HT-29 (cell line): Measurements from ENCODE around the gene WDR81. TPM values are rescaled to one million over a fixed set of nuclear protein-coding genes. Genes with fewer than 3 reads are reported as not detected.
"Not testable (repeated sequence)": the region's sequence is repeated elsewhere in the genome, so short reads cannot be mapped to it uniquely, and the experiment has no call there.

Experiments
- DNase-seq: peaks from one replicate; pipeline ENCODE4 v3.0.0-alpha.2; 2015; ENCODE audit warnings: low spot score
- total RNA-seq: library from RNA; depleted of rRNA; stranded (reverse); fragments of >200 nt; shearing (Covaris generic); gene quantifications from 2 replicates; pipeline ENCODE4 v1.2.3, GENCODE V29; 2014

Gene WDR81
- total RNA-seq, 1 experiment from 2014 or later: 39.2 TPM

DNA sequence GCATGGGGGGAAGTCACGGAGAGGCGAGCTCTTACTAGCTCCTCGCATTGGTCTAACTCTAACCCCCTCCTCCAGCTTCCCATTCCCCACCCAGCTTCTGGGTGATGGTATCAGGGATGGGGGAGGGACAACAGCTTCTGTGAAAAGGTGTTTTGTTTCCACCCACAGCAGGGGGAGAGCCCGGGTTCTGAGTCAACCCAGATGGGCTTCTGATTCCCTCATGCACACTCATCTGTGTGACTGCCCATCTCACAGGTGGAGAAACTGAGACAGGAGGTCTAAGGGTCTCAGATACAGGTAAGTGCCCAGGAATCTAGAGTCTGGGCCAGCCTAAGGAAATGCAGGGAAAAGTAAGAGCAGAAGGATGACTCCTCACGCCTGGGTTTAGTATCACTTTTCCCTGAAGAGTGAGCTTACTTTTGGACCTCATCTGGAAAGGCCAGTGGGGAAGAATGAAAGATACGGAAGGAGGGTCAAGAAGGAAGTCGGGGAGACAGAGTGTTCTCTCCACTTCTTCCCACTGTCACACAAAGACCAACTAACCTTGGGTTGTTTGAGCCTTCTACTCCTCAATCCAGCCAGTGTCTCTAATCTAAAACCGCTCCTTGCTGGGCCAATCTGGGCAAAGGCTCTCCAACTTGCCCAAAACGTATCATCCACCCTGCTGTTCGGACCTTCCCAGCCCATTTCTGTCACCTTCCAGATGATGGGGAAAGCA, 11.2 kb upstream of the WDR81 start:
- DNase-seq: no peak

DNA sequence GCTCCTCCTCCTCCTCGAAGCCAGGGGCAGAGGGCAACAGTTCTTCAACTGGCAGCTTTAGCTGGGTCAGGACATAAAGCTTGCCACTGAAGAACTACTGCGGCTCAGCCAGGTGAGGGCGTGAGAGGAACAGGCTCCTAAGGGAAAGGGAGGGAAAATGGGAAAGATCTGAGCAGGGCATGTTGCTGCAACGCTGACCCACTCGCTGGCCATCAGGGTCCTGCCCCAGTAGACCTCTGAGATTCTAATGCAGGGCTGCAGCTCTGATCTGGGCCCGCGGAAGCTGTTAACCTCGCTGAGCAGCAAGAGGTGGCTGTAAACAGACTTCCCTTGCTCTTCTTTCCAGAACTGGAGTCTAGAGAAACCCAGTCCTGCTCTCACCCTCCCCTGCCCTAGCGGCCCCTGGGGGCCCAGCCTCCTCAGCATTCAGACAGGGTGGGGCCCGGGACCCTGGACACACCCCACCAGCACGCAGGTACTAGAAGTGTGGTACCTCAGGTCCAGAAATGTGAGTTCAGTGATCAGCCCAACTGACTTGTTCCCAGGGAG, 10.6 kb upstream of the WDR81 start:
- peak; percentile 68 for DNase-seq

DNA sequence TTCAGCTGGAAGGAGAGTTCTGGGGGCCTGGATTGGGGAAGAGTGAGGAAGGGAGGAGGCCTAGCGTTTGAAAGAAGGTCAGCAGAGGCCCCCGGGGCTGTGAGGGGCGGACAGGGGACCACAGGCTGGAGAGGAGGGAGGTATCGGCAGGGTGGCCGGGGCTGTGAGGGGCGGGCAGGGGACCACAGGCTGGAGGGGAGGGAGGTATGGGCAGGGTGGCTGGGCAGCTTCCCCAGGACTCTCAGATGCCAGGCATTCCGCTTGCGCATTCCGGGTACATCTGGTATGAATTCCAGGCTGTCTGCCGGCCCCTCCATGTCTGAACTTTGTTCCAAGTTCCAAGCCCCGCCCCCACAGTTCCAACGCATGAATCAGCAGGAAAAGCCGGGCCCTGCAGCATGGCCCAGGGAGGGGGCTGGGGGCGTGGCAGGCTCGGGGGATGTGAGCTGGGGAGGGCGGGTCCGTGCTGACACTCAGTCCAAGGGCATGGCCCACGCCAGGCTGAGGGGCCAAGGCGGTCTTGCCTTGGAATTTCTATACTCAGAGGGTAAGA, 10.0 kb upstream of the WDR81 start:
- DNase-seq: peak; percentile 90

DNA sequence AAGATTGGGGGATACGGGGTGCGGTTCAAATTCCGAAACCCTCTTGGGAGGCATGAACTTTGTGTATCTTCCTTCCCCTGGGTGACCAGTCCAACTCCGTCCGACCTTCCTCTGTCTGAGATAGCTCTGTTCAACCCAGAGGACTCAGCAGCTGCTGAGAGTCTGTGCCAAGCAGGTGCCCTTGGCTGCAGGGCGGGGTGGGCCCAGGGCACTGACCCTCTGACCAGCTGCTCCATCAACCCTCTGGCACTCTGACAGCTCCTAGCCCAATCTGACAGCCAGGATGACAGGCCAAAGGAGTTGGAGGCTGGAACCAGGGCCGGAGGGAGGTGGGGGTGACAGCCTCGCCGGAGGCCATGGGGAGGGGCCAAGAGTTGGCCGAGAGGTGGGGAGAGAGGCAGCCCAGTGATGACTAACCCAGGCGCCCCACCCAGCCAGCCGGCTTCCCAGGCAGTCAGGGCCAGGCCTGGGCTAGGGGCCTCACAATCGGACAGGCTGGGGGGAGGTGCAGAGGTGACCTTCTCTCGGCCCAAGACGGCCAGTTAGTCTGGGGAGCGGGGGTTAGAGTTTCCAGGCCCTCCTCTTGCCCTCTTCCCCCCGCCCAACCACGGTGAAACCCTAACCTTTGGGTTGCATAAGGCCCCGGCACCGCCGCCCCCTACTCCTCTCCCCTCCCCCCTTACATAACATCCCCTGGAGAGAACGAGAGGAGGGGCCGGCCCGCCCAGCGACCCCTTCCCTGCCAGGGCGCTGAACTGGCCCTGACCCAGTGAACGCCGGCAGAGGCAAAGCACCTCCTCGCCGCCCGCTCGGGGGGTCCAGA, 9.3 kb upstream of the WDR81 start:
- DNase-seq: peak; percentile 74

DNA sequence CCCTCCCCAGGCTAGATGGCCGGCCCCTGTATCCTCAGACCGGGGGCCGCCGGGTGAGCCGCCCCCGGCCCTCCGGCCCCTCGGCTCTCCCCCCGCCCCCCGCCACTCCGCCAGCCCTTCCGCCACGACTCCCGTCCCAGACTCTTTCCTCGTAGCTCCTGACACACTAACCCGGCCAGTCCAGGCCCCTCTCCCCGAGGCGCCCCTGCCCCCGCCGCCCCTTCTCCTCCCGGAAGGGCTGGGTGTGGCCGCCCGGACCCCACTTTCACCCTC, 8.8 kb upstream of the WDR81 start:
- no peak for DNase-seq

DNA sequence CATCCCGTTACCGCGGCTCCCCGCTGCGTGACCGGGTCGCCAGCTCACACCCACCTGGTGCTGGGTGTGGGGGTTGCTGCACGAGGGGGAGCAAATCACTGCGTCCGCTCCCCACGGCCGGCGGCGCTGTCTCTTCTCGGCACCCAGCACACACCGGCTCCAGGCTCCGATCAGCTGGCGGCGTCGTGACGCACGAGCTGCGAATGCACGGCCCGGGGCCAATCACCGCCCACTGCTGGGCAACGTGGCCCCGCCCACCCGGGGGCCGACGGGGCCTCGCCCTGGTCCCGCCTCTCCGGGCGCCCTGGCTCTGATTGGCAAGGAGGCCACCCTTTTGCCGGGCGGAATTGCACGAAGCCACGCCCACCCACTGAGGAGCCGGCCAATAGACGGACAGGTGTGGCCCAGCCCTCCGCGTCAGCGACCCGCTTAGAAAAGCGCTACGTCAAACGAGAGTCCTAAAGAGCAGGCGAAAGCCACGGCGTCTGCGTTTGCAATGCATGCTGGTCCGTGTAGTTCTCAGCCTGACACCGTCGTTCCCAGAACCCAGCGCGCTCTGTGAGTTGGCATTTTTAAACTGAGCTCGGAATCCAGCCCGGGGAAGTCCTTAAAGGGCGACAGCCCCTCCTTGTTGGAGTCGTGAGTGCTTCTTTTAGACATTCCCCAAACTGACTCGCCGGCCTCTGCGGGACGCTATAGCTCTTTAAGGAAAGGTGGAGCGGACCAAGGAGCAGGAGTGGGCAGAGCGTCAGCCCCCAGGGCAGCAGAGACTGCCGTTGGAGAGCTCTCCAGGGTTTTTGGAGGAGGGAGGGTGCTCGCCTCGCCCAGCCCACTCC, 8.2 kb upstream of the WDR81 start:
- peak; percentile 97 for DNase-seq

DNA sequence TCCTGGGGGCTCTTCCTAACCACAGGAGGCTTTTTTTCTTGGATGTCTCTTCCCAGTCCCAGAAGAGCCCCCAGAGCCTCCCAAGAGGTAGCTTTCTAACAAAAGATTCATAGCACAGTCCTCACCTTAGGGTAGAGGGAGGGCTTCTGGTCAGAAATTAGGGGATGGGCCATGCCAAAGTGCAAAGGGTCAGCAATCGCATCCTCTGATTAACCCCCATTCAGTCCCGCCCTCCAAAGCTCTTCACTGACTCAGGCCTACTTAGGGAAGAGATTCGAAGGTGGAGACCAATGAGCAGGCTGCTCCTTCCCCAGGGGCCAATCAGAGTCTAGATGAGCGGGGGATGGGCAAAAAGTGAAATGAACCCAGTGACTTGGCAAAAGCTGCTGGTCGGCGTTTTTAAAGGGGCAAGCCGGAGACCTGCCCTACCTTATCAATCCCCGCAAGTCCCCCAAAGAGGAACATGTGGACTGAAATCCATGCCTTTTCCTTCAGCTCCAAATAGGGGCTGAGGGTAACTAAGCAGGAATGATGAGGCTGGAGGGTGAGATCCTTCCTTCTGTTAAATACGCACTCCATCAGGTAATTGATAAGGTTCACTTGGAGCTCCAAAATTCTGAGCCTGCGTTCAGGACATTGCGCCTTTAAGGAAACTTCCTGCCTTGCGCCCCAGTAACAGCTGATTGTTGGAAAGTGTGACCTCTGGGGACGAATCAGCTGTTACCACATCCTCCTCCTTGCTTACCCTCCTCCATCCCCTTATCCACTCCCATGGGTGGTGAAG, 7.4 kb upstream of the WDR81 start:
- peak; percentile 97 for DNase-seq

DNA sequence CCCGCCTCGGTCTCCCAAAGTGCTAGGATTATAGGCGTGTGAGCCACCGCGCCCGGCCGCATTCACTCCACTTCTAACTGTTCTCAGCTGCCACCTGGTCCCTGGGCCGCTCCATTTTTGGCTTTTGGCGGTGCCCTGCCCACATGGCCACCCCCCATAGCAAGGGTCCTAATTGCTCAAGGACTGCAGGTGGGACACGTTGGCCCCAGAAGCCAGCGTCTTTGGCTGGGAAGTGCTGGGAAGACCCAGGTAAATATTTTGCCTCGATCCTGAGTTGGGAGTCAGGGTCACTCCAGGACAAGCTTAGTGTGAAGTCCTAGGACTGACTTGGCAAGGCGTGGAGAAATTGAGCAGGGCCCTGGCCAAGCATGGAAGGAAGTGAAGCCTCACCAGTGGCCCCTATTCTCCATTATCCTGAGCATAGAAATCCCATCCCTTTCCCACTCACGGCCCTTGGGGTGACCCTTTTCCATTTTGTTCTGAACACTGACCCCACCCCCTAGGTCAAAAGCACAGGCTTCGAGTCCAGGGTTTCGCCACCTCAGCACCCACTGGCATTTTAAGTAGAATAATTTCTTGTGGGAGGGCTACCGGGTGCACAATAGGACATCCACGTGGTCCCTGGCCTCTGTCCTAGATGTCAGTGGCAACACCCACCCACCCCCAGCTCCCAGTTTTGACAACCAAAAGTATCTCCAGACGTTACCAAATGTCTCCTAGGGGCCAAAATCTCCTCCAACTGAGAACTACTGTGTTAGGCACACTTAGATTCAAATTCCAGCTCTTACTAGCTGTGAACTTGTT, 5.9 kb upstream of the WDR81 start:
- no peak for DNase-seq

DNA sequence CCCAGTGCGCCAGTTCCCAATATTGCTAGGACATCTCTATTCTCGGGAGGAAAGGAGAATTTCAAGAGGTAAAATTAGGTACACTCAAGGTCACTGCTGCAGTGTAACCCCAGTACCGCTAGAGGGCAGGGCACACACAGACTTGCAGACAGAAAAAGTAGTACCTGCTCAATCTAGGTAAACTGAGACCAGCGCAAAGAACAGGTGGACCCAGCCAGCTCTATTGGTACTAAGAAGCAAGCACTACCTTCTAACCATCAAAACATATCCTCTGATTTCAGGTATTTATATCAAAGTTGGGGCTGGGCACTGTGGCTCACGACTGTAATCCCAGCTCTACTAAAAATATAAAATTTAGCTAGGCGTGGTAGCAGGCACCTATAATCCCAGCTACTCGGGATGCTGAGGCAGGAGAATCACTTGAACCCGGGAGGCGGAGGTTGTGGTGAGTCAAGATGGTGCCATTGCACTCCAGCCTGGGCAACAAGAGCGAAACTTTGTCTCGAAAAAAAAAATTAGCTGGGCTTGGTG, 3.6 kb upstream of the WDR81 start:
- peak; percentile 62 for DNase-seq

DNA sequence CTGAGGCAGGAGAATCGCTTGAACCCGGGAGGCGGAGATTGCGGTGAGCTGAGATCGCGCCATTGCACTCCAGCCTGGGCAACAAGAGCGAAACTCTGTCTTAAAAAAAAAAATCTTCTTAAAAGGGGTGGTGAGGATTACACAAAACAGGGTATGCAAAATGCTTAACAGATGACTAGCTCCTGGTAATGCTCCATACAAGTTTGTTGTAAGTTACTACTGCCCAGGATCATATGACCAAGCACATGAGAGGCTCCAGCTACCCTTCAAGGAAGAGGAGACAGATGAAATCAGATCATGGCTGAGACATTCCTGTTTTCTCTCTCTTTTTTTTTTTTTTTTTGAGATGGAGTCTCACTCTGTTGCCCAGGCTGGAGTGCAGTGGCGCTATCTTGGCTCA, 2.5 kb upstream of the WDR81 start:
- not testable (repeated sequence) for DNase-seq

DNA sequence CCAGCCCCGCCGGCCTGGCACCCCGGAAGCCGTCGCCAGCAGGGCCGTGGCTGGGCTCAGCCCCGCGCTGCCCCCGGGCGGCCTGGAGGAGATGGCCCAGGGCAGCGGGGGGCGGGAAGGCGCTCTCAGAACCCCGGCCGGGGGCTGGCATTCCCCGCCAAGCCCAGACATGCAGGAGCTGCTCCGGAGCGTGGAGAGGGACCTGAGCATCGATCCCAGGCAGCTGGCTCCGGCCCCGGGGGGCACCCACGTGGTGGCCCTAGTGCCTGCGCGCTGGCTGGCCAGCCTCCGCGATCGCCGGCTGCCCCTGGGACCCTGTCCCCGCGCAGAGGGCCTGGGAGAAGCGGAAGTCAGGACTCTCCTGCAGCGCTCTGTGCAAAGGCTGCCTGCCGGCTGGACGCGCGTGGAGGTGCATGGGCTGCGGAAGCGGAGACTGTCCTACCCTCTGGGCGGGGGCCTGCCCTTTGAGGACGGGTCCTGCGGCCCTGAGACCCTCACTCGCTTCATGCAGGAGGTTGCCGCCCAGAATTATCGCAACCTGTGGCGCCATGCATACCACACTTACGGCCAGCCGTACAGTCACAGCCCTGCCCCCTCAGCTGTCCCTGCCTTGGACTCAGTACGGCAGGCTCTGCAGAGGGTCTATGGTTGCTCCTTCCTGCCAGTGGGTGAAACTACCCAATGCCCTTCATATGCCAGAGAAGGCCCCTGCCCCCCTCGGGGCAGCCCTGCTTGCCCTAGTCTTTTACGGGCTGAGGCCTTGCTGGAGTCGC, 551 bp downstream of the WDR81 start:
- no peak for DNase-seq

DNA sequence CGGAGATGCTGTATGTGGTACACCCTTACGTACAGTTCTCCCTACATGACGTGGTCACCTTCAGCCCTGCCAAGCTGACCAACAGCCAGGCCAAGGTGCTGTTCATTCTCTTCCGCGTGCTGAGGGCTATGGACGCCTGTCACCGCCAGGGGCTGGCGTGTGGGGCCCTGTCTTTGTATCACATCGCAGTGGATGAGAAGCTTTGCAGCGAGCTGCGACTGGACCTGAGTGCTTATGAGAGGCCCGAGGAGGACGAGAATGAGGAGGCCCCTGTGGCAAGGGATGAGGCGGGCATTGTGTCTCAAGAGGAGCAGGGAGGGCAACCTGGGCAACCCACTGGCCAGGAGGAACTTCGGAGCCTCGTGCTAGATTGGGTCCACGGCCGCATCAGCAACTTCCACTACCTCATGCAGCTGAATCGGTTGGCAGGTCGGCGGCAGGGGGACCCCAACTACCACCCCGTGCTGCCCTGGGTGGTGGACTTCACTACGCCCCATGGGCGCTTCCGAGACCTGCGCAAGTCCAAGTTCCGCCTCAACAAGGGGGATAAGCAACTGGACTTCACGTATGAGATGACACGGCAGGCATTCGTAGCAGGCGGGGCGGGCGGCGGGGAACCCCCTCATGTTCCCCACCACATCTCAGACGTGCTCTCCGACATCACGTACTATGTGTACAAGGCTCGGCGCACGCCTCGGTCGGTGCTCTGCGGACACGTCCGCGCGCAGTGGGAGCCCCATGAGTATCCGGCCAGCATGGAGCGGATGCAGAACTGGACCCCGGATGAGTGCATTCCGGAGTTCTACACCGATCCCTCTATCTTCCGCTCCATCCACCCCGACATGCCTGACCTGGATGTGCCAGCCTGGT, 1.4 kb downstream of the WDR81 start:
- DNase-seq: no peak

DNA sequence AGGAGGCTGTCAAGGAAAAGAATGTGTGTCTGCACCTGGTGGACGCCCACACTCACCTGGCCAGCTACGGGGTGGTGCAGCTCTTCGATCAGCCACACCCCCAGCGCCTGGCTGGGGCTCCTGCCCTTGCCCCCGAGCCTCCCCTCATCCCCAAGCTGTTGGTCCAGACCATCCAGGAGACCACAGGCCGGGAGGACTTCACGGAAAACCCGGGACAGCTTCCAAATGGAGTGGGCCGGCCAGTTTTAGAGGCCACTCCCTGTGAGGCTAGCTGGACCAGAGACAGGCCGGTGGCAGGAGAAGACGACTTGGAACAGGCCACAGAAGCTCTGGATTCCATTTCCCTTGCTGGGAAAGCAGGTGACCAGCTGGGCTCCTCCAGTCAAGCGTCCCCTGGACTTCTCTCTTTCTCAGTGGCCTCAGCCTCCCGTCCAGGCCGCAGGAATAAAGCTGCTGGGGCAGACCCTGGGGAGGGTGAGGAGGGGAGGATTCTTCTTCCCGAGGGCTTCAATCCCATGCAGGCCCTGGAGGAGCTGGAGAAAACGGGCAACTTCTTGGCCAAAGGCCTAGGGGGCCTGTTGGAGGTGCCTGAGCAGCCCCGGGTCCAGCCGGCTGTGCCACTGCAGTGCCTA, 2.2 kb downstream of the WDR81 start:
- DNase-seq: no peak

DNA sequence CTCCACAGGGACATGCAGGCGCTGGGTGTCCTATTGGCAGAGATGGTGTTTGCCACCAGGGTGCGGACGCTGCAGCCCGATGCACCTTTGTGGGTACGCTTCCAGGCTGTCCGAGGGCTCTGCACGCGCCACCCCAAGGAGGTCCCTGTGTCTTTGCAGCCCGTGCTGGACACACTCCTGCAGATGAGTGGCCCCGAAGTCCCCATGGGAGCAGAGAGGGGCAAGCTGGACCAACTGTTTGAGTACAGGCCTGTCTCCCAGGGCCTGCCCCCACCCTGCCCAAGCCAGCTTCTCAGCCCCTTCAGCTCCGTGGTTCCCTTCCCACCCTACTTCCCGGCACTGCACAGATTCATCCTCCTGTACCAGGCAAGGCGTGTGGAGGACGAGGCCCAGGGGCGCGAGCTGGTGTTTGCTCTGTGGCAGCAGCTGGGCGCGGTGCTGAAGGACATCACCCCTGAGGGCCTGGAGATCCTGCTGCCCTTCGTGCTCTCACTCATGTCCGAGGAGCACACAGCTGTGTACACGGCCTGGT, 2.8 kb downstream of the WDR81 start:
- no peak for DNase-seq

DNA sequence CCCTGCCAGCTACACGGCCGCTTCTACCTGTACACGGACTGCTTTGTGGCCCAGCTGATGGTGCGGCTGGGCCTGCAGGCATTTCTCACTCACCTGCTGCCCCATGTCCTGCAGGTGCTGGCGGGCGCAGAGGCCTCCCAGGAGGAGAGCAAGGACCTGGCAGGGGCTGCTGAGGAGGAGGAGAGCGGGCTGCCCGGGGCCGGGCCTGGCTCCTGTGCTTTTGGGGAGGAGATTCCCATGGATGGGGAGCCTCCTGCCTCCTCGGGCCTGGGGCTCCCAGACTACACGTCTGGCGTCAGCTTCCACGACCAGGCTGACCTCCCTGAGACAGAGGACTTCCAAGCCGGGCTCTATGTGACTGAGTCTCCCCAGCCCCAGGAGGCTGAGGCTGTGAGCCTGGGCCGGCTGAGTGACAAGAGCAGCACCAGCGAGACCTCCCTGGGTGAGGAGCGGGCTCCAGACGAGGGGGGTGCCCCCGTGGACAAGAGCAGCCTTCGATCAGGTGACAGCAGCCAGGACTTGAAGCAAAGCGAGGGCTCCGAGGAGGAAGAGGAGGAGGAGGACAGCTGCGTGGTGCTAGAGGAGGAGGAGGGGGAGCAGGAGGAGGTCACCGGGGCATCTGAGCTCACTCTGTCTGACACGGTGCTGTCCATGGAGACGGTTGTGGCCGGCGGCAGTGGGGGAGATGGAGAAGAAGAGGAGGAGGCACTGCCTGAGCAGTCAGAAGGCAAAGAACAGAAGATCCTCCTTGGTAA, 3.5 kb downstream of the WDR81 start:
- no peak for DNase-seq

DNA sequence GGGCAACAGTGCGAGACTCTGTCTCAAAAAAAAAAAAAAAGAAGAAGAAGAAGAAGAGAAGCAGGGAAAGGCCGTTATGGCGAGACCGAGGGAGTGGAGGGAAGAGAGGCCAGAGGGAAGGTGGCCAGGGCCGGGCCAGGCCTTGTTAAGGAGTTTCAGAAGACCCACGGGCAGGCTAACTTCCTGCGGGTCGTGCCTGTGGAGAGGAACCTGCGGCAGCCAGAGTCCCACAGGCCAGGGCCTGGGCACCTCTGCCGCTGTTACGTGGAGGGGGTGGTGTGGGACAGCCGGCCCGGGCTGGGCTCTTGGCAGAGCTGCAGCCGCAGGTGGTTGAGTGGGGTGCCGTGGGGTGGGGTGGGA, 5.4 kb downstream of the WDR81 start:
- DNase-seq: no peak
